DOHH2 (cell line): ENCODE measurements around the gene NOP16.

ENCODE experiments used
- CTCF ChIP-seq: fragments of 200-600 bp; sonication (generic); IDR thresholded peaks from one replicate; pipeline ENCODE4 v1.5.1; 2014; ENCODE audit warnings: antibody characterized with exemption, mild to moderate bottlenecking, low read depth, low read length; ENCODE audit not compliant: poor library complexity, severe bottlenecking
- EZH2phosphoT487 ChIP-seq: fragments of 200-600 bp; sonication (generic); IDR thresholded peaks from 2 replicates; pipeline ENCODE4 v1.6.1; 2017; ENCODE audit warnings: borderline replicate concordance, mild to moderate bottlenecking, antibody characterized with exemption, low read length, moderate library complexity, mixed read lengths

- TF ChIP-seq CTCF (no peak), EZH2phosphoT487 (no peak)
Measured at GRCh38 chr5:176412517-176413254, 24.3 kb upstream of the NOP16 start.
